GM12873 (cell line): ENCODE results near the gene MYL12A.

Experiments
- TF ChIP-seq, protein P1 (sequence below): IDR thresholded peaks from 2 replicates; pipeline ENCODE4 v1.5.1; 2012; ENCODE audit warnings: low read depth, mild to moderate bottlenecking, moderate library complexity, low read length, control low read depth; ENCODE audit not compliant: insufficient read depth; ENCODE audit errors: missing control alignments

Gene MYL12A

DNA sequence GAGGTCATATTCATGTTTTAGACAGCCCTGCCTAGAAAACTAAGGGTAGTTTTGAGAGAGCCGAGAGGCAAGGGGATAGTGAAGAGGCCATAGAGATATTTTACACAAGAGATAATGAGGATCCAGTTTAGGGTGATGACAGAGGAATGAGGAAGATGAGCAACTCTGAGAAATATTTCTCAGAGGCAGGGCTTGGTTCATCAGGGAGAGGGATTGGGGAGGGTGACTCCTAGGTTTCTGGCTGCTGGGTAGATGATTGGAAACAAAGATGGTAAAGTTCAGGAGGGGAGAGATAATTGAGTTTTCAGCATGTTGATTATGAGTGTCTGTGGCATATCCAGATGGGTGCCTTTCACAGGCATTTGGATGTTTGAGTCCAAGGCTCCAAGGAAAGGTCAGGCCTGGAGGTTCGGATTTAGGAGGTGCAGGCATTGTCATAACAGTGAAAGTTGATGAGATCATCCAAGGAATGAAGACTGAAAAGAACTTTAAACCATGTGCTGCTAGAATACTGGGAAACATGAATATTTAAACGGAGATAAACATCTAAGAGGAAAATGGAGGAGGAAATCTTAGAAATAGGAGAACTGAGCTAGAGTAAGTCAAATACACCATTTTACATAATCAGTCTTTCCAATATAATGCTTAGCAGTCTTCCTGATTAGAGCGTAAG is 21.8 kb downstream of the MYL12A start:
- TF ChIP-seq, protein P1, sequence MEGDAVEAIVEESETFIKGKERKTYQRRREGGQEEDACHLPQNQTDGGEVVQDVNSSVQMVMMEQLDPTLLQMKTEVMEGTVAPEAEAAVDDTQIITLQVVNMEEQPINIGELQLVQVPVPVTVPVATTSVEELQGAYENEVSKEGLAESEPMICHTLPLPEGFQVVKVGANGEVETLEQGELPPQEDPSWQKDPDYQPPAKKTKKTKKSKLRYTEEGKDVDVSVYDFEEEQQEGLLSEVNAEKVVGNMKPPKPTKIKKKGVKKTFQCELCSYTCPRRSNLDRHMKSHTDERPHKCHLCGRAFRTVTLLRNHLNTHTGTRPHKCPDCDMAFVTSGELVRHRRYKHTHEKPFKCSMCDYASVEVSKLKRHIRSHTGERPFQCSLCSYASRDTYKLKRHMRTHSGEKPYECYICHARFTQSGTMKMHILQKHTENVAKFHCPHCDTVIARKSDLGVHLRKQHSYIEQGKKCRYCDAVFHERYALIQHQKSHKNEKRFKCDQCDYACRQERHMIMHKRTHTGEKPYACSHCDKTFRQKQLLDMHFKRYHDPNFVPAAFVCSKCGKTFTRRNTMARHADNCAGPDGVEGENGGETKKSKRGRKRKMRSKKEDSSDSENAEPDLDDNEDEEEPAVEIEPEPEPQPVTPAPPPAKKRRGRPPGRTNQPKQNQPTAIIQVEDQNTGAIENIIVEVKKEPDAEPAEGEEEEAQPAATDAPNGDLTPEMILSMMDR: no peak

DNA sequence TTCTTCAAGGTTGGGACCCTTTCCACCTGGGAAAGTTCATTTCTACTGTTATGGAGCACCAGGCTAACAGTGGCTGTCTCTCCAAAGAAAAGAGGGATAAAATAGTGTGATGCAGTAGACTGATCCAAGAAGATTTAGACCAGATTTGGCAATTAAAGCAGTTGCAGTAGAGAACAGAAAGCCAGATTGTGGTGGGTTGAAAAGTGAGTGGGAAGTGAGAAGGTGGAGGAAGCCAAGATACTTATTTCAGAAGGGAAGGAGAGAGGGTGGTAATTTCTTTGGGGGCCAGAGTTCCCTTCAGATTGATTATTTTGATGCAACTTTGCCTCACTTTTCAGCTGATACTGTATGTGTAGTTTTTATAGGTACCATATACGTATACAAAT is 22.3 kb downstream of the MYL12A start:
- TF ChIP-seq, protein P1: no peak

DNA sequence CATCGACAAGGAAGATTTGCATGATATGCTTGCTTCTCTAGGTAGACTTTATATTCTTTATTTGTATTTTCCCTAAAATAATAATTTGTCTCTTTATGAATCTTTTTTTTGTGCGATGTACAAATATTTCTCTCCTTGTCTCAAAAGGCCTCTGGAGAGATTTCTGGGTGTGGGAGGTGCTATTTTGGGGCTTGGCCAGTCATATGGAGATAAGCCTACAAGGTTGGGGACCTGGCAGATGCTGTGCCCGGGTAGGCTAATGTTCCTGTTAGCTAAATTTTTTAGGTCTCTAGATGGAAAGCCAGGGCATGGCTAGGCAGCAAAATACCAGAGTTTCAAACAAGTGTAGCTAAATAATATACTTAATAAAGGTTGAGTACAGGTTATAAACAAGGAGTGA is 25.4 kb downstream of the MYL12A start:
- TF ChIP-seq, protein P1: no peak

DNA sequence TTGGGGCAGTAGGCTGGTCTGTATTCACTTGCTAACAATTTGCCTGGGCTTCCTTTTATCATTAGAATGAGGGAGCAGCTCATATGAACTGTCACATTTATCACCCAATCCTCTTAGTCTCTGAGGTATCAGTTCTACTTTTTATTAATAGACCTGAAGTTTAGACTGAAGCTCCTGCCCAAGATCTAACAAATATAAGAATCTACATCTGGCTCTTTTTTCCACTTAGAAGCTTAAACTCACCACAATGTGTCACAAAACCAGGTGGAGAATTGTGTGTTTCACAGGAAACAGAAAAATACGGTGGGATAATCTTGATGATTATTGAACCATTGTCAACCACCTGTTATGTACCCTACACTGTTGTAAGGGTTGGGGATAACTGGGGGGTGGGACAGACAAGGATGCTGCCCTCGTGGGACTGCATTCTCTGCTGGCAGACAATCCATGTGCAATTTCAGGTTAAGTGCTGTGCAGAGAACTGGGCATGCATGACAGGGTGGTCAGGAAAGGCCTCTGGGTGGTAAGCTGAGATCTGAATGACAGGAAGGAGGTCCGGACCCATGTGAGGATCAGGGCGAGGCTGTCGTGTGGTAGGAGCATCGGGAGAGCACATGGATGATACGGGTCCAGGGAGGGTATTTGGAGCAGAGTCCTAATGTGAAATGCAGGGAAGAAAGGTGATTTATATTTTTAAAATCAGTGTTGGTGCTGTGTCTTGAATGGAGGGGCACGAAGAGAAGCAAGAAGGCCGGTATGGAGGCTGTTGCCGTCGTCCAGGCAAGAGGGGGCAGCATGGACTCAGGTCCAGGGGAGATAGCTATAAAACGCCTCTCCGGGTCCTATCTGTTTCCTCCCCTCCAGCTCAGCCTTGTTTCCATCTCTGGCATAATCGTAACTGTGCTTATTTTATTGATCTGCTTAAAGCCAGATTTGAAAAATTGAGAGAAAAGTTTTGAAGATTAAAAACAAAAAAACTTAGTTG is 31.9 kb downstream of the MYL12A start:
- TF ChIP-seq, protein P1: no peak

DNA sequence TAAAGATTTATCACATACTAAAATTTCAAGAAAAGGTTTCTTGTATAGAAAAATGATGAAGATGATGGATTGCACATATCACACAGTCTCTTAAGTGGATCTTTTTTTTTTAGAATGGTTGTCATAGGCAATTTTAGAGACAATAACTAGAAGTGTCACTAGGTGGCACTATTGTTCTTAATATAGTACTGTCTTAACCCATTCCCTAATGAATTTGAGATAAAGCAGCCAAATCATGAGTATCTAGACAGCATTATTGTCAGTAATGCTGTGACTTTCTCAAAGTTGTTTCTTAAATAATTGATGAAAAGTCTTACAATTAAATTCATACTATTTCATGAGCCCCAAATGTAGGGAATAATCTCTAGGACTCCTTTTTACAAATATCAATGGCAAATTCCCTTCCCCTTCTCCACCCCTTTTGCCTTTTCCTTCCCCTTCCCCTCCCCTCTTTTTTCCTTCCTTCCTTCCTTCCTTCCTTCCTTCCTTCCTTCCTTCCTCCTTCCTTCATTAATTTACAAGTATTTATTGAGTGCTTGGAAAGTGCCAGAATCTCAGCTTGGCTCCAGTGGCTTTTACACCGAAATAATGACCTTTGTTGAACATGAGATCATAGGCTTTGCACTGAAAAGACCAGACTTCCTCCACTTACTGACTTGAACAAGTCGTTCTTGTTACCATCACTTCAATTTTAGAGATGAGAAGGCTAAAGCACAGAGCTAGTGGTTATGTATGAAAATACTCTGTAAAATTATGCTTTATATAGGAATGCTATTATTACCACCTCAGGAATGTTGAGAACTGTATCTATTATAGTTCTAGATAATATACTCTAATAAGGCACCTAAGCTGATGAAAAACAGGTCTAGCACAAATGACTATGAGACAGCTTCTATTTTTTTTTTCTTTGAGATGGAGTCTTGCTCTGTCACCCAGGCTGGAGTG is 34.1 kb downstream of the MYL12A start:
- TF ChIP-seq, protein P1: peak; percentile 51

DNA sequence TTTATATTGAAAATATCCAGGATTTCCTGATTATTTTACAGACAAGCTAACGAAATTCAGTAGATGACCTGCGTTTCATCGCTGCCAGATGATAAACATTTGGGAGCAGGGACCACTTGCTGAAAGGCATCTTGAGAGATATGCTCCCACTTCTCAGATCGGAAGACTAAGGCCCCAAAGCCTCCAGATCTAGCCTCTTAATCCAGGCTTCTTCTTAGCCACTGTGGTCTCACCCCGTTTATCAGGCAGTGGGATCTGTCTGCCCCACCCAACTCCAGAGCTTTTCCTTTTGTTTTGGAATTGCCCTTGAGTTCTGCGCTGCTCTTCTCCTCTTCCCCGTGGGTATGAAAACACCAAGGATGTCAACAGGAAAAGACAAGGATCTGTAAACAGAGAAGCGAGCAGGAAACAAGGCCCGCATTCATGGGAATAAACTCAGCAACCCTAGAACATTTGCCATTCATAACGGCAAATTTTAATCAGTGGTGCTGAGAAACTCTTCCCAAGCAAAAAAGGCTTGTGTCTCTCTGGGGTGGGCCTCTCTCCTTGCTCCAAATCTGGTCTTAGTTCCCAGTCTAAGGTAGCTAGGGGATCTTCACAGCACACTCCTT is 35.8 kb downstream of the MYL12A start:
- TF ChIP-seq, protein P1: no peak
